KMS-11 (cell line): ENCODE results near the gene AGAP1.

Source experiments
- H2AFZ ChIP-seq: fragments of 200-600 bp; sonication (generic); 2 replicates; pipeline ENCODE4 v1.6.1; 2016; ENCODE audit warnings: antibody characterized with exemption, mixed run types, low read depth
- H3K27ac ChIP-seq: fragments of 200-600 bp; sonication (generic); 2 replicates; pipeline ENCODE4 v1.6.1; 2016; ENCODE audit warnings: mild to moderate bottlenecking, mixed run types
- H3K27me3 ChIP-seq: fragments of 200-600 bp; sonication (generic); 2 replicates; pipeline ENCODE4 v1.6.1; 2017; ENCODE audit warnings: mild to moderate bottlenecking, low read depth, mixed run types, moderate library complexity; ENCODE audit not compliant: insufficient read depth
- H3K36me3 ChIP-seq: fragments of 200-600 bp; sonication (generic); 2 replicates; pipeline ENCODE4 v1.6.1; 2017; ENCODE audit warnings: mild to moderate bottlenecking, mixed run types; ENCODE audit not compliant: insufficient read depth
- H3K4me1 ChIP-seq: fragments of 200-600 bp; sonication (generic); 2 replicates; pipeline ENCODE4 v1.6.1; 2016; ENCODE audit warnings: mild to moderate bottlenecking, low read depth, mixed run types; ENCODE audit not compliant: poor library complexity, severe bottlenecking
- H3K4me2 ChIP-seq: fragments of 200-600 bp; sonication (generic); 2 replicates; pipeline ENCODE4 v1.7.0; 2016; ENCODE audit warnings: mild to moderate bottlenecking, mixed run types
- H3K4me3 ChIP-seq: fragments of 200-600 bp; sonication (generic); IDR thresholded peaks from 2 replicates; pipeline ENCODE4 v1.6.1; 2017; ENCODE audit warnings: low read depth, low read length, mixed read lengths; ENCODE audit not compliant: insufficient read depth
- H3K79me2 ChIP-seq: fragments of 200-600 bp; sonication (generic); 2 replicates; pipeline ENCODE4 v1.6.1; 2016; ENCODE audit warnings: low read depth, mixed run types; ENCODE audit not compliant: insufficient read depth
- H3K9ac ChIP-seq: fragments of 200-600 bp; sonication (generic); 2 replicates; pipeline ENCODE4 v1.6.1; 2016; ENCODE audit warnings: mild to moderate bottlenecking, mixed run types
- H4K20me1 ChIP-seq: fragments of 200-600 bp; sonication (generic); 2 replicates; pipeline ENCODE4 v1.6.1; 2016; ENCODE audit warnings: mild to moderate bottlenecking, mixed run types; ENCODE audit not compliant: insufficient read depth
- TF ChIP-seq, protein P1 (sequence below): fragments of 200-600 bp; sonication (generic); conservative IDR thresholded peaks from 2 replicates; pipeline ENCODE4 v1.6.1; 2017; ENCODE audit warnings: low read depth, mild to moderate bottlenecking, antibody characterized with exemption, low read length, moderate library complexity, mixed read lengths

Gene AGAP1

DNA sequence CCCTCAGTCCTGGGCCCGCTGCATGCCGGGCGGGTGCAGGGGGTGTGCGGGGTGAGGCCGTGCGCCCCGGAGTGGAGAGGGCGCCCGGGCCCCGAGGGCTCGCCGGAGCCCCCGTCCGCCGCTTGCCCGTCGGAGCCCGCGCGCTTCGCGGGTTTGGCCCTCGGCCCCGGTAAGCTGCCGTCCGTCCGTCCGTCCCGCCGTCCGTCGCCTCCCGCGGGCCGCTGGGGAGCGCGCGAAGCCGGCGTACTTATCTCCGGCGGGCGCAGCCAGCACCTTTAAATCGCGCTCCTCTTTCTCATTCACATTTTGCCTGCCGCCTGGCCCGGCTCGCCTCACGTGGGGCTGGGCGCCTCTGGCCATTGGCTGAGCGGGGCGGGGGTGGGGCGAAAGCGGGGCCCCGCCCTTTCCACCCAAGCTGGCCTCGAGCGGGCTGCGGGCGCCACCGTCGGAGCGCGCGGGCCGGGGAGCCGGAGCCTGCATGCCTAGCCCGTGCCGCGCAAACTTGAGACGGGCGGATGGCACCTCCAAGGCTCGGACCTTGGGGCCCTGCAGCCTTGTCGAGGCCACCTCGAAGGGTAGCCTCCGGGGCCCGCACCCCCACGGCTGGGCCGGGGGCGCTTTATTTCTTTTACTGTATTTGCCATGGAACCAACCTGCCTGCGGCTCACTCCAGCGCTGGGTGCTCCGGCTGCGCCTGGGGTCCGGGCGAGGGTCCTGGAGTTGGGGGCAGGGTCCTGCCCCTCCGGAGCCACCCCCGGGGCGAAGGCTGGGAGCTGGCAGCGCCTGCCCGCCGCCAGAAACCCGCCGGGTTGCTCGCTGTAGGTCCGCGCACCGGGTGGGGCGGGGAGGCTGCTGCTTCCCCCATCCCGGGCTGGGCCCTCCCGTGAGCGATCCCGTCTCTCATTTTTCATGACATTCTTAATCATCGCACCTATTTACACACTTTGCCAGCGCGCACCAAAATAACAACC, 674.6 kb downstream of the AGAP1 start, which contains the start of gene GBX2:
Gene GBX2 (minus strand): TSS at position 277 of the 971 bp plus-strand sequence. CDS start 415 bp downstream, outside the sequence.
- H3K27ac ChIP-seq: no peak within 1 kb of the TSS
- no peaks in the 10 kb centered on the region for H3K27me3 ChIP-seq
- no peak within 1 kb of the TSS for H3K4me2 ChIP-seq
- TF ChIP-seq, protein P1, sequence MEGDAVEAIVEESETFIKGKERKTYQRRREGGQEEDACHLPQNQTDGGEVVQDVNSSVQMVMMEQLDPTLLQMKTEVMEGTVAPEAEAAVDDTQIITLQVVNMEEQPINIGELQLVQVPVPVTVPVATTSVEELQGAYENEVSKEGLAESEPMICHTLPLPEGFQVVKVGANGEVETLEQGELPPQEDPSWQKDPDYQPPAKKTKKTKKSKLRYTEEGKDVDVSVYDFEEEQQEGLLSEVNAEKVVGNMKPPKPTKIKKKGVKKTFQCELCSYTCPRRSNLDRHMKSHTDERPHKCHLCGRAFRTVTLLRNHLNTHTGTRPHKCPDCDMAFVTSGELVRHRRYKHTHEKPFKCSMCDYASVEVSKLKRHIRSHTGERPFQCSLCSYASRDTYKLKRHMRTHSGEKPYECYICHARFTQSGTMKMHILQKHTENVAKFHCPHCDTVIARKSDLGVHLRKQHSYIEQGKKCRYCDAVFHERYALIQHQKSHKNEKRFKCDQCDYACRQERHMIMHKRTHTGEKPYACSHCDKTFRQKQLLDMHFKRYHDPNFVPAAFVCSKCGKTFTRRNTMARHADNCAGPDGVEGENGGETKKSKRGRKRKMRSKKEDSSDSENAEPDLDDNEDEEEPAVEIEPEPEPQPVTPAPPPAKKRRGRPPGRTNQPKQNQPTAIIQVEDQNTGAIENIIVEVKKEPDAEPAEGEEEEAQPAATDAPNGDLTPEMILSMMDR: no peak
- H3K9ac ChIP-seq: no peak within 1 kb of the TSS
- H3K4me3 ChIP-seq: no peak within 1 kb of the TSS
- no peaks in the 10 kb centered on the region for H4K20me1 ChIP-seq
- no peaks in the 10 kb centered on the region for H3K79me2 ChIP-seq
- H2AFZ ChIP-seq: no peak within 1 kb of the TSS
- no peaks in the 10 kb centered on the region for H3K4me1 ChIP-seq
- no peaks in the 10 kb centered on the region for H3K36me3 ChIP-seq

DNA sequence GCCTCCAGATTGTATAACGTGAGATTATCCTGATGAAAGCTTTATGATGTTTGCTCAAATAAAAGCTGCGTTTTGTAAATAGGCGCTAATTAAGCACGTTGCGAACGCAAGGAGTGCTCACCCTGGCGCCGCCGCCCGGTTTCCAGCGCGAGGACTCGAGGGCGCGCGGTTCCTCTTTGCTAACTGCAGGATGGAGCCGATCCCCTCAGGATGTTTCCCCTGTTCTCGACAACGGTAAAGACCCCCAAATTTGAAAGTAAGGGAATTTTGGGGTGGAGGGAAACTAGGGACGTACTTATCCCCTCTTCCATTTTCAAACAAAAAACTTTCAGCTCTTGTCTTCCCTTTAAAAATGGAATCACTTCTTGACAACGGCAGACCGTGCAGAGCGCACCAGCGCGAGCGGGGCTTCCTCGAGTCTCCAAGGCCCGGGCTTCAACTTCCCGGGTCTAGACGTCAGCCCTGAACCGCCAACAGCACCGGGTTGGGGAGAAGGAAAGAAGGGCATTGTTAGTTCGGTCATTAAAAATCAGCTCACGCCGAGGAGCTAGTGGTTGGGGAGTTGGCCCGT, 675.4 kb downstream of the AGAP1 start:
- no peak overlapping the region for H3K9ac ChIP-seq
- H3K27ac ChIP-seq: no peak overlapping the region
- H2AFZ ChIP-seq: no peak overlapping the region
- H3K79me2 ChIP-seq: no peaks in the 10 kb centered on the region
- H3K27me3 ChIP-seq: no peaks in the 10 kb centered on the region
- no peak overlapping the region for H3K4me2 ChIP-seq
- no peaks in the 10 kb centered on the region for H3K4me1 ChIP-seq
- H3K36me3 ChIP-seq: no peaks in the 10 kb centered on the region
- no peaks in the 10 kb centered on the region for H4K20me1 ChIP-seq
- no peak overlapping the region for H3K4me3 ChIP-seq
- TF ChIP-seq, protein P1: no peak

DNA sequence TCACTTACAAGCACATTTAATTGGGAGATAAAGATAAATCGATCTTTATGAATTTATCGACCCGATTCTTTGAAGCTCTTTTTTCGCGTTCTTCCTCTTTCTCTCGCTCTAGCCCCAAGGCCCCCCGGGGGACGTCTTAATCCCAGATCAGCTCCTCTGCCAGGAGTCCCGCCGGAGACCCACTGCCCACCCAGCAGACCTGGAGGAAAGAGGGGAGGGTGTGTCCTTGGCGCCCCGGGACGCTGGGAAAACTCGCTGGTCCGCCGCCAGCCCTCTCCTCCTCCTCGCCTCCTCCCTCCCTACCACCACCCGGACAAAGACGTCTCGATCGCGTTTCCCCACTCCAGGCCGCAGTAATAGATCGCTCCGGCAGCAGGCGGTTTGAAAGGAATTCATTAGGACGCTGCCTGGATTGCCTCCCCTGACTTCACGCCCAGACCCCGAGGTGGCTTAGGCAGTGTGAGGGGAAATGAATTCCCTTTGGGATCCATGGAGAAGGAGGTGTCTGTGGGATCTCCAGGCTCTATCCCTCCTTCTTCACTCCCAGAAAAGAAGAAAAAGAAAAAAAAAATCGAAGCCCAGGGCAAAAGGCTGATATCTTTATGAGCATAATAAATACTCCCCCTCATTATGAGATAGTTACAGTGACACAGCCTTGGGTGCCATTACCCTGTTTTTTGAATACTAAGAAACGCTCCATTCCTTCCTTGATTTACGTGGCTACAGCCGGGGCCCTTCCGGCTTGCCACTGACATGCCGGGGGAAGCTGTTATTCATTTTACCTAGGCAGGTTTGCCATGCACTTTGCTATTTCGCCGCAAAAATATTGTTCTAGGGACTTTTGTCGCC, 676.1 kb downstream of the AGAP1 start:
- Histone ChIP-seq H2AFZ (no peak overlapping the region), H3K9ac (no peak overlapping the region), H3K4me3 (no peak overlapping the region), H3K4me1 (no peaks in the 10 kb centered on the region), H3K79me2 (no peaks in the 10 kb centered on the region), H3K4me2 (no peak overlapping the region), H4K20me1 (no peaks in the 10 kb centered on the region), H3K27me3 (no peaks in the 10 kb centered on the region), H3K27ac (no peak overlapping the region), H3K36me3 (no peaks in the 10 kb centered on the region)
- TF ChIP-seq, protein P1: no peak

DNA sequence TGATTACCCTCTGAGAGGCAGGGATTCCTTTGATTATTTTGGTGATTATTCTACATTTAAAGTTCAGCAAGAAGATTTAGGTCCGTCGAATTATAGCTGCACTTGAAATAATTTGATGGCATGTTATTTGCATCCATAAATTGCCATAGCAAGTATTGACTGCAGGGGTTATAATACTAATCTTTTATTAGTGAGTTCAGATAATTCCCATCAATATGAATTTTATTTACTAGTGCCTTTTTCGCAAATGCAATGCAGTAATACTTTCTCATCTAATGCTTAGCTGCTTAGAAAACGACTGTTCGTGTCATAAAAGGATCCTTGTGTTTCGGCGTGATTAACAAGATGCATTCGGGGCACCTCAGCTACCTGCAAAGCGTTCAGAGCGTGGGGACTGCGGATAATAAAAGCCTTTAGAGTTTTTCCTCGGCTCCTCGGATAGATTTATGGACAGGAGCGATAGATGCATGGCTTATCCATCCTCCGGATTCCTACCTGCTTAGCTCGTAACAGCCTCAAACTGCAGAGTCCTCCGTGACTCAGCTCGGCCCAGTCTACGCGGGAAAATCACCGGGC, 676.8 kb downstream of the AGAP1 start:
- no peak overlapping the region for H3K27ac ChIP-seq
- no peaks in the 10 kb centered on the region for H3K4me1 ChIP-seq
- TF ChIP-seq, protein P1: no peak
- H3K4me2 ChIP-seq: no peak overlapping the region
- H4K20me1 ChIP-seq: no peaks in the 10 kb centered on the region
- H3K27me3 ChIP-seq: no peaks in the 10 kb centered on the region
- H2AFZ ChIP-seq: no peak overlapping the region
- H3K9ac ChIP-seq: no peak overlapping the region
- H3K4me3 ChIP-seq: no peak overlapping the region
- no peaks in the 10 kb centered on the region for H3K36me3 ChIP-seq
- no peaks in the 10 kb centered on the region for H3K79me2 ChIP-seq
